ENCODE data around the gene REEP1.

- TF ChIP-seq CTCF (conservative IDR thresholded peaks at IDR 0.05) = no peak
- TF ChIP-seq EZH2 (IDR thresholded peaks at IDR 0.05; ENCODE audit: low read depth) = no peak
These were observed 62.0 kb downstream of the REEP1 start for GRCh38 chr2:86275384-86275799.

Data from PC-9 (cell line).